Fibroblast of mammary gland (primary cell): Measurements from ENCODE around the gene FHIT.

Experiments
- DNase-seq: peaks from one replicate; pipeline ENCODE4 v3.0.0-alpha.2; 2010; ENCODE audit warnings: low read depth
- H3K4me3 ChIP-seq: 2 replicates; pipeline ENCODE4 v1.5.1; 2011; ENCODE audit warnings: low read depth, mild to moderate bottlenecking, low read length, moderate library complexity; ENCODE audit not compliant: control insufficient read depth
- CTCF ChIP-seq: conservative IDR thresholded peaks from 2 replicates; pipeline ENCODE4 v1.5.1; 2011; ENCODE audit warnings: low read depth, low read length, inconsistent platforms; ENCODE audit not compliant: control insufficient read depth, insufficient read depth

The FHIT gene

GRCh38 chr3:60463685-60464084 lies 787.6 kb downstream of the FHIT start:
- no peak overlapping the region for H3K4me3 ChIP-seq
- no peak for DNase-seq
- no peak for TF ChIP-seq CTCF

GRCh38 chr3:60461267-60461666 lies 790.0 kb downstream of the FHIT start:
- H3K4me3 ChIP-seq: no peak overlapping the region
- DNase-seq: peak; percentile 69
- no peak for TF ChIP-seq CTCF

GRCh38 chr3:60456180-60456579 lies 795.1 kb downstream of the FHIT start:
- no peak overlapping the region for H3K4me3 ChIP-seq
- DNase-seq: peak; percentile 15
- TF ChIP-seq CTCF: no peak

- no peak for TF ChIP-seq CTCF
- DNase-seq: no peak
- no peak overlapping the region for H3K4me3 ChIP-seq
Measured at GRCh38 chr3:60453326-60453725, 797.9 kb downstream of the FHIT start.

- H3K4me3 ChIP-seq: no peak overlapping the region
- no peak for DNase-seq
- no peak for TF ChIP-seq CTCF
Measured at GRCh38 chr3:60448696-60449095, 802.6 kb downstream of the FHIT start.

GRCh38 chr3:60445446-60445845 lies 805.8 kb downstream of the FHIT start:
- no peak for TF ChIP-seq CTCF
- no peak for DNase-seq
- no peak overlapping the region for H3K4me3 ChIP-seq

- TF ChIP-seq CTCF: no peak
- no peak for DNase-seq
- no peak overlapping the region for H3K4me3 ChIP-seq
Measured at GRCh38 chr3:60444898-60445437, 806.3 kb downstream of the FHIT start.
